Effector memory CD8-positive, alpha-beta T cell (primary cell): ENCODE measurements around the gene SPANXD.
"Not testable (repeated sequence)": the region's sequence is repeated elsewhere in the genome, so short reads cannot be mapped to it uniquely, and the experiment has no call there.

ENCODE experiments used
- ATAC-seq: fragments of 150-1000 bp; cut with Tn5 transposase; replicated peaks from 2 replicates; pipeline ENCODE4 v1.10.0; 2021; ENCODE audit warnings: mild to moderate bottlenecking, moderate library complexity
- DNase-seq, 3 experiments: peaks; one replicate each; pipeline ENCODE4 v3.0.0; 2021
- H3K27ac Mint-ChIP-seq, 2 donors: one replicate each; pipeline ENCODE4 v1.8.0; 2022; ENCODE audit warnings: mild to moderate bottlenecking in 2 of 2, mixed read lengths in 2 of 2, moderate library complexity in 2 of 2
- H3K27me3 Mint-ChIP-seq, 2 donors: one replicate each; pipeline ENCODE4 v1.8.0; 2022; ENCODE audit warnings: mixed read lengths in 2 of 2
- H3K36me3 Mint-ChIP-seq: one replicate; pipeline ENCODE4 v1.8.0; 2022; ENCODE audit warnings: mild to moderate bottlenecking, moderate library complexity, mixed read lengths; ENCODE audit not compliant: insufficient read depth
- H3K4me1 Mint-ChIP-seq, 2 donors: one replicate each; pipeline ENCODE4 v1.8.0; 2022; ENCODE audit warnings: low read depth in 2 of 2, mixed read lengths in 2 of 2
- H3K4me3 Mint-ChIP-seq, 2 donors: one replicate each; pipeline ENCODE4 v1.8.0; 2022; ENCODE audit warnings: mild to moderate bottlenecking in 2 of 2, mixed read lengths in 2 of 2, moderate library complexity in 2 of 2
- H3K9me3 Mint-ChIP-seq, 2 donors: one replicate each; pipeline ENCODE4 v1.8.0; 2022; ENCODE audit warnings: mixed read lengths in 2 of 2
- total RNA-seq, 9 experiments: gene quantifications; one replicate each; lab custom pipeline; 2026; lab: John Stamatoyannopoulos, UW

The SPANXD gene
- total RNA-seq: 0 to 0.06 (median 0) reads per million in 9 experiments

- DNase-seq, H3K27me3 Mint-ChIP-seq, H3K9me3 Mint-ChIP-seq, H3K4me3 Mint-ChIP-seq, H3K36me3 Mint-ChIP-seq, ATAC-seq, H3K4me1 Mint-ChIP-seq, H3K27ac Mint-ChIP-seq: not testable (repeated sequence)
Measured at GRCh38 chrX:141698639-141699038, at the start of gene SPANXD. TSS of gene SPANXD (minus strand) at chrX:141698739. CDS start at chrX:141698405, 334 bp downstream.

- Mint-ChIP-seq H3K27me3 (no peaks in the 10 kb centered on the region), H3K36me3 (no peaks in the 10 kb centered on the region), H3K27ac (no peak overlapping the region), H3K4me1 (no peaks in the 10 kb centered on the region), H3K9me3 (no peaks in the 10 kb centered on the region), H3K4me3 (no peak overlapping the region)
- no peak for DNase-seq
- no peak for ATAC-seq
Measured at GRCh38 chrX:141742666-141743065, 44.1 kb upstream of the SPANXD start.

GRCh38 chrX:141736656-141737055 lies 38.1 kb upstream of the SPANXD start:
- no peak overlapping the region for H3K27ac Mint-ChIP-seq
- no peaks in the 10 kb centered on the region for H3K27me3 Mint-ChIP-seq
- peaks cover 0 to 2% of the 10 kb centered on the region in 2 donors for H3K9me3 Mint-ChIP-seq
- DNase-seq: no peak
- H3K4me3 Mint-ChIP-seq: no peak overlapping the region
- no peaks in the 10 kb centered on the region for H3K36me3 Mint-ChIP-seq
- ATAC-seq: no peak
- H3K4me1 Mint-ChIP-seq: no peaks in the 10 kb centered on the region

- Mint-ChIP-seq H3K4me3 (no peak overlapping the region), H3K9me3 (peaks cover 0 to 3% of the 10 kb centered on the region in 2 donors), H3K4me1 (no peaks in the 10 kb centered on the region), H3K27me3 (no peaks in the 10 kb centered on the region), H3K27ac (no peak overlapping the region), H3K36me3 (no peaks in the 10 kb centered on the region)
- DNase-seq (no peak), ATAC-seq (no peak)
Measured at GRCh38 chrX:141733371-141733770, 34.8 kb upstream of the SPANXD start.

GRCh38 chrX:141732031-141732430 lies 33.5 kb upstream of the SPANXD start:
- no peak overlapping the region for H3K27ac Mint-ChIP-seq
- DNase-seq (no peak), ATAC-seq (no peak)
- no peaks in the 10 kb centered on the region for H3K27me3 Mint-ChIP-seq
- peaks cover 0 to 4% of the 10 kb centered on the region in 2 donors for H3K9me3 Mint-ChIP-seq
- H3K36me3 Mint-ChIP-seq: no peaks in the 10 kb centered on the region
- no peak overlapping the region for H3K4me3 Mint-ChIP-seq
- H3K4me1 Mint-ChIP-seq: no peaks in the 10 kb centered on the region

- Mint-ChIP-seq H3K9me3 (peaks cover 0 to 7% of the 10 kb centered on the region in 2 donors), H3K36me3 (no peaks in the 10 kb centered on the region), H3K27ac (no peak overlapping the region), H3K4me3 (no peak overlapping the region), H3K4me1 (no peaks in the 10 kb centered on the region), H3K27me3 (no peaks in the 10 kb centered on the region)
- no peak for DNase-seq
- ATAC-seq: no peak
Measured at GRCh38 chrX:141724186-141724585, 25.6 kb upstream of the SPANXD start.

- no peak overlapping the region for H3K4me3 Mint-ChIP-seq
- H3K27me3 Mint-ChIP-seq: no peaks in the 10 kb centered on the region
- H3K4me1 Mint-ChIP-seq: no peaks in the 10 kb centered on the region
- DNase-seq (no peak), ATAC-seq (no peak)
- no peak overlapping the region for H3K27ac Mint-ChIP-seq
- H3K36me3 Mint-ChIP-seq: no peaks in the 10 kb centered on the region
- H3K9me3 Mint-ChIP-seq: peaks cover 0 to 2% of the 10 kb centered on the region in 2 donors
Measured at GRCh38 chrX:141714680-141715079, 16.1 kb upstream of the SPANXD start.

GRCh38 chrX:141701072-141701471 lies 2.5 kb upstream of the SPANXD start:
- ATAC-seq: no peak
- no peak overlapping the region for H3K27ac Mint-ChIP-seq
- H3K36me3 Mint-ChIP-seq: no peaks in the 10 kb centered on the region
- peaks cover 0 to 3% of the 10 kb centered on the region in 2 donors for H3K9me3 Mint-ChIP-seq
- no peaks in the 10 kb centered on the region for H3K4me1 Mint-ChIP-seq
- no peak for DNase-seq
- no peak overlapping the region for H3K4me3 Mint-ChIP-seq
- H3K27me3 Mint-ChIP-seq: no peaks in the 10 kb centered on the region

- Mint-ChIP-seq H3K36me3 (no peaks in the 10 kb centered on the region), H3K4me1 (no peaks in the 10 kb centered on the region), H3K9me3 (peaks cover 4 to 17% of the 10 kb centered on the region in 2 donors), H3K27ac (no peak overlapping the region), H3K4me3 (no peak overlapping the region), H3K27me3 (no peaks in the 10 kb centered on the region)
- DNase-seq (no peak), ATAC-seq (no peak)
Measured at GRCh38 chrX:141673946-141674345, 24.6 kb downstream of the SPANXD start.

- H3K4me3 Mint-ChIP-seq: no peak overlapping the region
- no peak for ATAC-seq
- H3K4me1 Mint-ChIP-seq: no peaks in the 10 kb centered on the region
- no peak overlapping the region for H3K27ac Mint-ChIP-seq
- no peaks in the 10 kb centered on the region for H3K27me3 Mint-ChIP-seq
- H3K9me3 Mint-ChIP-seq: peaks cover 2 to 20% of the 10 kb centered on the region in 2 donors
- H3K36me3 Mint-ChIP-seq: no peaks in the 10 kb centered on the region
- DNase-seq: no peak
Measured at GRCh38 chrX:141669689-141670088, 28.9 kb downstream of the SPANXD start.

GRCh38 chrX:141668371-141668770 lies 30.2 kb downstream of the SPANXD start:
- Mint-ChIP-seq H3K27me3 (no peaks in the 10 kb centered on the region), H3K9me3 (peaks cover 2 to 20% of the 10 kb centered on the region in 2 donors), H3K36me3 (no peaks in the 10 kb centered on the region), H3K27ac (no peak overlapping the region), H3K4me3 (no peak overlapping the region), H3K4me1 (no peaks in the 10 kb centered on the region)
- DNase-seq (no peak), ATAC-seq (no peak)

GRCh38 chrX:141662781-141663180 lies 35.8 kb downstream of the SPANXD start:
- Mint-ChIP-seq H3K27ac (no peak overlapping the region), H3K9me3 (peaks cover 2 to 5% of the 10 kb centered on the region in 2 donors), H3K4me1 (no peaks in the 10 kb centered on the region), H3K27me3 (no peaks in the 10 kb centered on the region), H3K36me3 (no peaks in the 10 kb centered on the region), H3K4me3 (no peak overlapping the region)
- ATAC-seq: no peak
- no peak for DNase-seq

- ATAC-seq (no peak), DNase-seq (no peak)
- Mint-ChIP-seq H3K9me3 (peaks cover 0 to 3% of the 10 kb centered on the region in 2 donors), H3K4me1 (no peaks in the 10 kb centered on the region), H3K27ac (no peak overlapping the region), H3K27me3 (no peaks in the 10 kb centered on the region), H3K4me3 (no peak overlapping the region), H3K36me3 (no peaks in the 10 kb centered on the region)
Measured at GRCh38 chrX:141652286-141652685, 46.3 kb downstream of the SPANXD start.
